ENCODE data around the gene DST. TPM values are rescaled to one million over a fixed set of nuclear protein-coding genes. Genes with fewer than 3 reads are reported as not detected.

Gene DST
- total RNA-seq, 1 experiment from 2014 or later: 241 TPM

DNA sequence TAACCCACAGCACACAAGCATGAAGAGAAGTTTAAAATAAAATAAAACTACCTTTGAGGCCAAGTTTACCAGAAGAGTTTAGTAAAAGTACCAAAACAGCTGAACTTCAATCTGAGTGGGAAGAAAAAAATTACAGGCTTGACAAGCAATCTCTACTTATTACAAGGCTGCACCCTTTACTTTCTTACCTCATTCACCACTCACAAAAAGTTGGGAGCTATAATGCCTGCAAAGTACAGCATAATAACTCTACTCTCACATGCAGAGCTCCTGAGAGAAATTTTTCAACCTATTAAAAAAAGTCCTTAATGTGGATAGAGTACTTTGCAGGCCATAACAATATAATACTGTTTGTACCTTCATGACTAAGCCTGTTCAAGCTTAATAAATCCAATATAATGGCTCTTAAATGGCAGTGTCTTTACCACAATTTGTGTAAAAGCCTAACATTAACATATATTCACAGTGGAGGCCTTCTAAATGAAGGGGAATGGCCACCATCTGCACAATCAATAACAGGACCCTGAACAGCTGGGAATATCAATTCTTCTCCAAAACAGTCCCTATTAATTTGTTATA is 103.1 kb downstream of the DST start:
- DNase-seq: peak; percentile 65
- Histone ChIP-seq H3K9me3 (ENCODE audit: low read length) (no peaks in the 10 kb centered on the region), H3K4me2 (ENCODE audit: low read depth, low read length, poor library complexity, severe bottlenecking) (peak overlapping the region; percentile 88), H3K79me2 (ENCODE audit: low read length) (peaks cover 48% of the 10 kb centered on the region), H3K9me2 (replicated peaks; ENCODE audit: insufficient read depth, low read length) (no peaks in the 10 kb centered on the region), H3K36me3 (ENCODE audit: insufficient read depth, low read length) (peaks cover 18% of the 10 kb centered on the region), H3K4me3 (ENCODE audit: low read length) (peak overlapping the region; percentile 70), H3K27ac (ENCODE audit: low read length) (peak overlapping the region; percentile 98), H3K4me1 (ENCODE audit: low read length) (peaks cover 84% of the 10 kb centered on the region), H4K20me1 (ENCODE audit: insufficient read depth, low read depth, low read length) (no peaks in the 10 kb centered on the region), H3K27me3 (ENCODE audit: low read length) (no peaks in the 10 kb centered on the region), H3K9ac (ENCODE audit: low read length) (peak overlapping the region; percentile 77), H2AFZ (ENCODE audit: low read length) (no peak overlapping the region)

- Histone ChIP-seq H3K9me2 (replicated peaks; ENCODE audit: insufficient read depth, low read length) (no peaks in the 10 kb centered on the region), H3K79me2 (ENCODE audit: low read length) (peaks cover 50% of the 10 kb centered on the region), H3K36me3 (ENCODE audit: insufficient read depth, low read length) (peaks cover 18% of the 10 kb centered on the region), H4K20me1 (ENCODE audit: insufficient read depth, low read depth, low read length) (no peaks in the 10 kb centered on the region), H2AFZ (ENCODE audit: low read length) (no peak overlapping the region), H3K9ac (ENCODE audit: low read length) (peak overlapping the region; percentile 77), H3K4me1 (ENCODE audit: low read length) (peaks cover 85% of the 10 kb centered on the region), H3K4me3 (ENCODE audit: low read length) (peak overlapping the region; percentile 70), H3K4me2 (ENCODE audit: low read depth, low read length, poor library complexity, severe bottlenecking) (peak overlapping the region; percentile 88), H3K27ac (ENCODE audit: low read length) (peak overlapping the region; percentile 98), H3K27me3 (ENCODE audit: low read length) (no peaks in the 10 kb centered on the region), H3K9me3 (ENCODE audit: low read length) (no peaks in the 10 kb centered on the region)
- peak; percentile 57 for DNase-seq
These were observed 103.8 kb downstream of the DST start for GRCh38 chr6:56538851-56539250.

DNA sequence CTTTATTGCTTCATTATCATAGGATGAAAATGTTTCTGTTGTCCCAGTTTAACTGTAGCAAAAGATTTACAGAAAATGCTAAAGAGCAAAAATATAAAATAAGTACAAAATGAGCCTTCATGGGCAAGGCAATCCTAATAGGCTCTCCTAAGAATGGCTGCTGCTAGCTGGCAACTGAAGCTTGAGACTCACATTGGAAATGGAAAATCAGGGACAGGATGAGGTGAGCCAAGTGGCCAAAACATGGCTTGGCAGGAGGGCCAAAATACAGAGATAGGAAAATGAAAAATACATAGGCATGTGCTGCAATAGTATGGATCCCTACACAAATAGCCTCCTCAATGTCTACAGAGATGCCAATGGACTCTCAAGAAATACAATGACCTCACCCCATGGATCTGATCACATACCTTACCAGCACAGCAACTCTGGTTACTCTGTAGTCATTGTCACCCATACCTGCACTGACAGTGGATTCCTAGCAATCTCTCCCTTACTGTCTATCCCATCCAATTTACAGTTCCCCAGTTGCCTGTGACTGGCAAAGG is 105.4 kb downstream of the DST start:
- H3K9me2 ChIP-seq (replicated peaks; ENCODE audit: insufficient read depth, low read length): no peaks in the 10 kb centered on the region
- peak overlapping the region; percentile 88 for H3K4me2 ChIP-seq (ENCODE audit: low read depth, low read length, poor library complexity, severe bottlenecking)
- H3K9me3 ChIP-seq (ENCODE audit: low read length): no peaks in the 10 kb centered on the region
- H3K4me3 ChIP-seq (ENCODE audit: low read length): peak overlapping the region; percentile 70
- H3K27me3 ChIP-seq (ENCODE audit: low read length): no peaks in the 10 kb centered on the region
- H3K79me2 ChIP-seq (ENCODE audit: low read length): peaks cover 50% of the 10 kb centered on the region
- peaks cover 19% of the 10 kb centered on the region for H3K36me3 ChIP-seq (ENCODE audit: insufficient read depth, low read length)
- no peaks in the 10 kb centered on the region for H4K20me1 ChIP-seq (ENCODE audit: insufficient read depth, low read depth, low read length)
- H2AFZ ChIP-seq (ENCODE audit: low read length): no peak overlapping the region
- H3K4me1 ChIP-seq (ENCODE audit: low read length): peaks cover 100% of the 10 kb centered on the region
- H3K9ac ChIP-seq (ENCODE audit: low read length): peak overlapping the region; percentile 2; the same call in 1 of the 2 replicates
- H3K27ac ChIP-seq (ENCODE audit: low read length): peak overlapping the region; percentile 98
- no peak for DNase-seq

- Histone ChIP-seq H4K20me1 (ENCODE audit: insufficient read depth, low read depth, low read length) (no peaks in the 10 kb centered on the region), H3K27me3 (ENCODE audit: low read length) (no peaks in the 10 kb centered on the region), H3K4me1 (ENCODE audit: low read length) (peaks cover 100% of the 10 kb centered on the region), H3K79me2 (ENCODE audit: low read length) (peaks cover 58% of the 10 kb centered on the region), H3K4me2 (ENCODE audit: low read depth, low read length, poor library complexity, severe bottlenecking) (peak overlapping the region; percentile 88), H3K9ac (ENCODE audit: low read length) (peak overlapping the region; percentile 0; the same call in 1 of the 2 replicates), H3K9me2 (replicated peaks; ENCODE audit: insufficient read depth, low read length) (no peaks in the 10 kb centered on the region), H3K9me3 (ENCODE audit: low read length) (no peaks in the 10 kb centered on the region), H3K36me3 (ENCODE audit: insufficient read depth, low read length) (peaks cover 27% of the 10 kb centered on the region), H3K4me3 (ENCODE audit: low read length) (no peak overlapping the region), H3K27ac (ENCODE audit: low read length) (peak overlapping the region; percentile 98), H2AFZ (ENCODE audit: low read length) (no peak overlapping the region)
- DNase-seq: no peak
These were observed 106.2 kb downstream of the DST start for GRCh38 chr6:56536536-56536935.

DNA sequence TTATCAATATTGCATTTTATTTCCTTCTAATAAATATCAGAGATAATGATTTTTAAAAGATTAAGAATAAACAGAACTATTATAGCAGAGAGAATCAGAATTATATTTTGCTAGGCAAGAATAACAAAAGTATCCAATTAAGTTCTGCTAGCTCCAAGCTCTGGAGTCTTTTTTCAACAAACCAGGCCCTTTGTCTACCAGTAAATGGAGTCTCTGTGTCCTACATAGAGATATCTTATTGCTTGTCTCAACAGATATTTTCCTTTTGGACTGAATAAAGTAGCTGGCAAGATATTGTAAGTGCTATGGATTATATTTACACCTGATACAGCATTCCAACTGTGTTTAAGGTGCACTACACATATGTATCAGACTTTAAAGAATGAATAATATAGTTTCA is 107.1 kb downstream of the DST start:
- no peaks in the 10 kb centered on the region for H3K9me2 ChIP-seq (replicated peaks; ENCODE audit: insufficient read depth, low read length)
- peak overlapping the region; percentile 98 for H3K27ac ChIP-seq (ENCODE audit: low read length)
- H3K36me3 ChIP-seq (ENCODE audit: insufficient read depth, low read length): peaks cover 36% of the 10 kb centered on the region
- H3K4me2 ChIP-seq (ENCODE audit: low read depth, low read length, poor library complexity, severe bottlenecking): peak overlapping the region; percentile 88
- no peaks in the 10 kb centered on the region for H3K9me3 ChIP-seq (ENCODE audit: low read length)
- no peak overlapping the region for H2AFZ ChIP-seq (ENCODE audit: low read length)
- peaks cover 100% of the 10 kb centered on the region for H3K4me1 ChIP-seq (ENCODE audit: low read length)
- no peak for DNase-seq
- H3K79me2 ChIP-seq (ENCODE audit: low read length): peaks cover 64% of the 10 kb centered on the region
- no peaks in the 10 kb centered on the region for H3K27me3 ChIP-seq (ENCODE audit: low read length)
- no peaks in the 10 kb centered on the region for H4K20me1 ChIP-seq (ENCODE audit: insufficient read depth, low read depth, low read length)
- no peak overlapping the region for H3K4me3 ChIP-seq (ENCODE audit: low read length)
- H3K9ac ChIP-seq (ENCODE audit: low read length): no peak overlapping the region

DNA sequence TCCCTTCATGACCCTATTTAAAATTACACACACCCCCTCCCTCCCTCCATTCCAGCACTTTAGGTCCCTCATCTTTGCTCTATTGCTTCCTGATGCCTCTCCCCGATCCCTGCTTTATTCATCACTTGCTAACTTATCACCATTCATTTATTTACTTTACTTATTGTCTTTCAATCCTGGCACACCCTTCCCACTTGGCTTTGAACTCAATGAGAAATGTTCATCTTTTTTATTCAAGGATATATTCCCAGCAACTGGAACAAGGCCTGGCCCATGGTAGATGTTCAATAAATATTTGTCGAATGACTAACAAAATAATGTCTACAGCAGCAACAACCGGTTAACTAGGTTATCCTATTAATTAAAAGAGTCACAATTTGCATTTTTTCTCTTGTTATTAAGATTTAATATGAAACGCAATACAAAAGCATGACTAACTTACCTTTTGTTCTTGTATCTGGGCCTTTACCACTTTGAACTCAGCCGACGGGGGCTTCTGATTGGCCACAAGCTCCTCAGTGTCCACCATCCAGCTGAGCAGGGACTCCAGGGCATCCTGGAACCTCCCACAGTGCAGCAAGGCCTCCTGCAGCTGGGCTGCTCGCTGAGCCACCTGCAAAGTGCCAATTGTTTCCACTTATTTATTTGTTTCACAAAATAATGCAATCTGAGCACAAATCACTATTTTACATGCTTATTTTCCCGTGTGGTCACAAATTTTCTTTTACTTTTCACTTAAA is 107.8 kb downstream of the DST start:
- Histone ChIP-seq H3K9me2 (replicated peaks; ENCODE audit: insufficient read depth, low read length) (no peaks in the 10 kb centered on the region), H3K4me2 (ENCODE audit: low read depth, low read length, poor library complexity, severe bottlenecking) (peak overlapping the region; percentile 88), H3K4me3 (ENCODE audit: low read length) (0 out of 2 replicates have a peak overlapping the region, but pooled peaks have one; percentile 6), H3K9ac (ENCODE audit: low read length) (peak overlapping the region; percentile 18; the same call in 1 of the 2 replicates), H3K27me3 (ENCODE audit: low read length) (no peaks in the 10 kb centered on the region), H3K27ac (ENCODE audit: low read length) (peak overlapping the region; percentile 98), H4K20me1 (ENCODE audit: insufficient read depth, low read depth, low read length) (no peaks in the 10 kb centered on the region), H3K9me3 (ENCODE audit: low read length) (no peaks in the 10 kb centered on the region), H3K36me3 (ENCODE audit: insufficient read depth, low read length) (peaks cover 43% of the 10 kb centered on the region), H3K79me2 (ENCODE audit: low read length) (peaks cover 64% of the 10 kb centered on the region), H2AFZ (ENCODE audit: low read length) (no peak overlapping the region), H3K4me1 (ENCODE audit: low read length) (peaks cover 100% of the 10 kb centered on the region)
- DNase-seq: no peak

GRCh38 chr6:56532766-56533551 is 109.7 kb downstream of the DST start:
- peak overlapping the region; percentile 88 for H3K4me2 ChIP-seq (ENCODE audit: low read depth, low read length, poor library complexity, severe bottlenecking)
- no peaks in the 10 kb centered on the region for H3K9me3 ChIP-seq (ENCODE audit: low read length)
- peak overlapping the region; percentile 46 for H3K4me3 ChIP-seq (ENCODE audit: low read length)
- H3K27ac ChIP-seq (ENCODE audit: low read length): peak overlapping the region; percentile 98
- H3K79me2 ChIP-seq (ENCODE audit: low read length): peaks cover 47% of the 10 kb centered on the region
- peaks cover 62% of the 10 kb centered on the region for H3K36me3 ChIP-seq (ENCODE audit: insufficient read depth, low read length)
- no peaks in the 10 kb centered on the region for H3K27me3 ChIP-seq (ENCODE audit: low read length)
- peak overlapping the region; percentile 70 for H3K9ac ChIP-seq (ENCODE audit: low read length)
- H3K9me2 ChIP-seq (replicated peaks; ENCODE audit: insufficient read depth, low read length): no peaks in the 10 kb centered on the region
- no peaks in the 10 kb centered on the region for H4K20me1 ChIP-seq (ENCODE audit: insufficient read depth, low read depth, low read length)
- no peak overlapping the region for H2AFZ ChIP-seq (ENCODE audit: low read length)
- peak; percentile 95 for DNase-seq
- H3K4me1 ChIP-seq (ENCODE audit: low read length): peaks cover 98% of the 10 kb centered on the region

Data from Karpas-422 (cell line).